HCT116 (cell line): ENCODE results near the gene CDC42BPA. TPM values are rescaled to one million over a fixed set of nuclear protein-coding genes. Genes with fewer than 3 reads are reported as not detected.

Source experiments
- ATAC-seq: fragments of 200-7000 bp; cut with Tn5 transposase; 2 replicates; pipeline ENCODE4 v1.9.1; 2020; ENCODE audit warnings: mild to moderate bottlenecking, moderate library complexity
- BruUV-seq: library from RNA; stranded (reverse); fragments of 400-500 nt; replicated peaks from 2 replicates; lab custom pipeline; 2021; lab: Mats Ljungman, UMichigan
- CTCF ChIA-PET: fragments of 300-600 bp; sonication (Branson Sonifier 250); formaldehyde crosslinking; loops from one replicate; lab custom pipeline; 2021; ENCODE audit warnings: antibody characterized with exemption; lab: Charles Lee
- POLR2A ChIA-PET: fragments of 300-600, 350-600 bp; sonication (Branson Sonifier 250); formaldehyde crosslinking; loops from one replicate; lab custom pipeline; 2021; ENCODE audit warnings: antibody characterized with exemption; lab: Charles Lee
- RAD21 ChIA-PET, 2 experiments: fragments of 300-600 bp; sonication (Branson Sonifier 250); formaldehyde crosslinking; loops; one replicate each; lab custom pipeline; 2023; ENCODE audit warnings: low total read pairs in 2 of 2; ENCODE audit not compliant: uncharacterized antibody in 2 of 2, unreplicated experiment in 2 of 2, low non-redundant PET in 1 of 2; lab: Charles Lee
- DNase-seq: peaks from one replicate; pipeline ENCODE4 v3.0.0-alpha.2; 2010; ENCODE audit warnings: low read depth, low spot score
- H2AFZ ChIP-seq: fragments of 200-600 bp; shearing (Covaris generic), sonication (generic); 2 replicates; pipeline ENCODE4 v1.6.1; 2017; ENCODE audit warnings: low read depth, mixed run types, mixed read lengths, antibody characterized with exemption, low read length; ENCODE audit not compliant: poor library complexity, severe bottlenecking
- H3K27ac ChIP-seq: 2 replicates; pipeline ENCODE4 v1.5.1; 2012; ENCODE audit warnings: low read depth, low read length
- H3K27me3 ChIP-seq: fragments of 200-600 bp; sonication (generic); 2 replicates; pipeline ENCODE4 v1.6.1; 2016; ENCODE audit warnings: mixed run types, low read length, mixed read lengths; ENCODE audit not compliant: insufficient read depth
- H3K36me3 ChIP-seq, 2 experiments: fragments of 200-500 bp in 1 of 2; fragments of 200-600 bp in 1 of 2; sonication (Bioruptor generic) in 1 of 2; sonication (generic) in 1 of 2; 2 replicates each; pipeline versions ENCODE4 v1.5.1 to v1.6.1; 2014 to 2016; ENCODE audit warnings: low read length in 2 of 2, inconsistent platforms in 1 of 2, mixed read lengths in 1 of 2, mixed run types in 1 of 2; ENCODE audit not compliant: insufficient read depth in 2 of 2, control insufficient read depth in 1 of 2
- H3K4me1 ChIP-seq, 2 experiments: fragments of 200-600 bp in 1 of 2; sonication (generic) in 1 of 2; 2 replicates each; pipeline versions ENCODE4 v1.5.1 to v1.6.1; 2012 to 2017; ENCODE audit warnings: low read length in 2 of 2, inconsistent platforms in 1 of 2, mild to moderate bottlenecking in 1 of 2, mixed read lengths in 1 of 2, mixed run types in 1 of 2, moderate library complexity in 1 of 2; ENCODE audit not compliant: insufficient read depth in 2 of 2, control insufficient read depth in 1 of 2
- H3K4me2 ChIP-seq: fragments of 200-600 bp; sonication (generic); 2 replicates; pipeline ENCODE4 v1.6.1; 2017; ENCODE audit warnings: mixed run types, low read length, mixed read lengths
- H3K4me3 ChIP-seq, 2 experiments: fragments of 200-600 bp in 1 of 2; sonication (generic) in 1 of 2; replicated peaks in 1 of 2; 2 replicates each; pipeline ENCODE4 v1.5.1; 2011 to 2016; ENCODE audit warnings: low read length in 2 of 2, control low read depth in 1 of 2, low read depth in 1 of 2, mild to moderate bottlenecking in 1 of 2, mixed read lengths in 1 of 2, mixed run types in 1 of 2
- H3K79me2 ChIP-seq: fragments of 200-600 bp; sonication (generic); 2 replicates; pipeline ENCODE4 v1.6.1; 2017; ENCODE audit warnings: mild to moderate bottlenecking, mixed run types, low read length, moderate library complexity, mixed read lengths; ENCODE audit not compliant: insufficient read depth
- H3K9ac ChIP-seq: fragments of 200-600 bp; sonication (generic); 2 replicates; pipeline ENCODE4 v1.6.1; 2016; ENCODE audit warnings: low read length, mixed read lengths
- H3K9me2 ChIP-seq: fragments of 200-600 bp; sonication (generic), shearing (Covaris generic); 2 replicates; pipeline ENCODE4 v1.6.1; 2017; ENCODE audit warnings: mixed run types, mild to moderate bottlenecking, moderate library complexity; ENCODE audit not compliant: insufficient read depth
- H3K9me3 ChIP-seq, 2 experiments: fragments of 200-500 bp in 1 of 2; fragments of 200-600 bp in 1 of 2; sonication (Bioruptor generic) in 1 of 2; sonication (generic) in 1 of 2; 2 replicates each; pipeline ENCODE4 v1.6.1; 2014 to 2017; ENCODE audit warnings: low read length in 2 of 2, mixed read lengths in 2 of 2, inconsistent platforms in 1 of 2, low read depth in 1 of 2, mild to moderate bottlenecking in 1 of 2, mixed run types in 1 of 2, moderate library complexity in 1 of 2; ENCODE audit not compliant: control insufficient read depth in 1 of 2, insufficient read depth in 1 of 2
- H4K20me1 ChIP-seq: fragments of 200-600 bp; sonication (generic), shearing (Covaris generic); 2 replicates; pipeline ENCODE4 v1.6.1; 2017; ENCODE audit warnings: mixed run types, mild to moderate bottlenecking, moderate library complexity; ENCODE audit not compliant: insufficient read depth
- ATF3 ChIP-seq: IDR thresholded peaks from 2 replicates; pipeline ENCODE4 v1.6.1; 2012
- CBX3 ChIP-seq: IDR thresholded peaks from 2 replicates; pipeline ENCODE4 v1.6.1; 2012; ENCODE audit warnings: low read depth
- CEBPB ChIP-seq: IDR thresholded peaks from 2 replicates; pipeline ENCODE4 v1.6.1; 2012; ENCODE audit warnings: low read depth
- CTCF ChIP-seq, 3 experiments: fragments of 200-600 bp in 1 of 3; sonication (generic) in 1 of 3; IDR thresholded peaks in 2 of 3; conservative IDR thresholded peaks in 1 of 3; 2 replicates each; pipeline ENCODE4 v1.5.1; 2012 to 2017; ENCODE audit warnings: low read depth in 2 of 3, low read length in 2 of 3, antibody characterized with exemption in 1 of 3, borderline replicate concordance in 1 of 3, control low read depth in 1 of 3, mild to moderate bottlenecking in 1 of 3, mixed read lengths in 1 of 3, mixed run types in 1 of 3, moderate library complexity in 1 of 3; ENCODE audit not compliant: insufficient read depth in 1 of 3
- ELF1 ChIP-seq: IDR thresholded peaks from 2 replicates; pipeline ENCODE4 v1.6.1; 2012; ENCODE audit warnings: low read depth, borderline replicate concordance
- EZH2 ChIP-seq: fragments of 200-600 bp; sonication (generic); IDR thresholded peaks from 2 replicates; pipeline ENCODE4 v1.6.1; 2017; ENCODE audit warnings: antibody characterized with exemption, mixed run types
- EZH2phosphoT487 ChIP-seq: fragments of 200-600 bp; IDR thresholded peaks from 2 replicates; pipeline ENCODE4 v1.6.1; 2018; ENCODE audit warnings: antibody characterized with exemption, borderline replicate concordance
- FOSL1 ChIP-seq: IDR thresholded peaks from 2 replicates; pipeline ENCODE4 v1.6.1; 2012; ENCODE audit warnings: low read depth
- MAX ChIP-seq: IDR thresholded peaks from 2 replicates; pipeline ENCODE4 v1.6.1; 2012
- POLR2A ChIP-seq: IDR thresholded peaks from 2 replicates; pipeline ENCODE4 v1.7.0; 2011; ENCODE audit warnings: borderline replicate concordance; ENCODE audit not compliant: insufficient read depth, insufficient read length; ENCODE audit errors: extremely low read depth
- POLR2AphosphoS5 ChIP-seq: IDR thresholded peaks from 2 replicates; pipeline ENCODE4 v1.6.1; 2011; ENCODE audit warnings: mild to moderate bottlenecking, low read depth, low read length, moderate library complexity
- RAD21 ChIP-seq: IDR thresholded peaks from 2 replicates; pipeline ENCODE4 v1.6.1; 2012; ENCODE audit warnings: low read depth, mild to moderate bottlenecking
- REST ChIP-seq: IDR thresholded peaks from 2 replicates; pipeline ENCODE4 v1.6.1; 2012; ENCODE audit warnings: low read depth
- SIN3A ChIP-seq: IDR thresholded peaks from 2 replicates; pipeline ENCODE4 v1.6.1; 2012; ENCODE audit warnings: low read depth
- SP1 ChIP-seq: IDR thresholded peaks from 2 replicates; pipeline ENCODE4 v1.6.1; 2012; ENCODE audit warnings: low read depth
- TCF7L2 ChIP-seq: IDR thresholded peaks from 2 replicates; pipeline ENCODE4 v1.7.0; 2011; ENCODE audit warnings: borderline replicate concordance, inconsistent platforms; ENCODE audit not compliant: insufficient read depth, insufficient read length; ENCODE audit errors: extremely low read depth
- YY1 ChIP-seq: IDR thresholded peaks from 2 replicates; pipeline ENCODE4 v1.6.1; 2011; ENCODE audit warnings: low read length, low read depth, moderate library complexity, mild to moderate bottlenecking; ENCODE audit not compliant: insufficient replicate concordance; ENCODE audit errors: extremely low read depth
- ZBTB33 ChIP-seq: IDR thresholded peaks from 2 replicates; pipeline ENCODE4 v1.6.1; 2011; ENCODE audit warnings: mild to moderate bottlenecking, low read length, moderate library complexity; ENCODE audit not compliant: insufficient replicate concordance; ENCODE audit errors: extremely low read depth
- ZFX ChIP-seq: fragments of 450-650 bp; IDR thresholded peaks from 2 replicates; pipeline ENCODE4 v1.6.1; 2017
- ZNF274 ChIP-seq: fragments of 200-500 bp; sonication (Bioruptor generic); IDR thresholded peaks from 2 replicates; pipeline ENCODE4 v1.6.1; 2014; ENCODE audit warnings: mild to moderate bottlenecking, low read depth, low read length, inconsistent platforms
- intact Hi-C: fragments of 100-400 bp; cut with micrococcal nuclease; formaldehyde crosslinking; loops from 2 replicates; pipeline ENCODE4 v1.10.0; 2022
- total RNA-seq: library from RNA; stranded (reverse); gene quantifications from one replicate; pipeline ENCODE4 v1.2.1, GENCODE V29; 2021; ENCODE audit not compliant: unreplicated experiment

The CDC42BPA gene
- total RNA-seq, 1 experiment from 2014 or later, result 44.0 TPM

GRCh38 chr1:227006226-227006796 lies 312.0 kb downstream of the CDC42BPA start:
- Histone ChIP-seq H3K79me2 (no peaks in the 10 kb centered on the region), H3K9ac (no peak overlapping the region), H3K36me3 (peaks cover 0 to 6% of the 10 kb centered on the region in 2 experiments; a peak in 1 of 4 replicates), H2AFZ (no peak overlapping the region), H3K4me3 (no peak overlapping the region), H3K4me1 (no peaks in the 10 kb centered on the region), H3K9me2 (no peaks in the 10 kb centered on the region), H3K9me3 (no peaks in the 10 kb centered on the region), H3K27ac (no peak overlapping the region), H4K20me1 (no peaks in the 10 kb centered on the region), H3K4me2 (no peak overlapping the region), H3K27me3 (no peaks in the 10 kb centered on the region)
- POLR2A ChIA-PET, result no interaction called here
- RAD21 ChIA-PET, result no interaction called here
- BruUV-seq, result no TSS peak
- ATAC-seq (no peak), DNase-seq (no peak)
- intact Hi-C loops, result no loop called here
- CTCF ChIA-PET, result no interaction called here
- TF ChIP-seq ATF3 (no peak), ZNF274 (no peak), ELF1 (no peak), POLR2AphosphoS5 (no peak), YY1 (no peak), EZH2phosphoT487 (no peak), ZFX (no peak), ZBTB33 (no peak), SP1 (no peak), MAX (no peak), TCF7L2 (no peak), CTCF (IDR thresholded peaks at IDR 0.05 in 2 of 3, conservative IDR thresholded peaks at IDR 0.05 in 1 of 3; ENCODE audit: borderline replicate concordance in 1 of 3, insufficient read depth in 1 of 3, low read depth in 2 of 3, low read length in 2 of 3) (no peak), FOSL1 (no peak), SIN3A (no peak), EZH2 (no peak), POLR2A (no peak), CEBPB (no peak), REST (no peak), RAD21 (no peak), CBX3 (no peak)
